ENCODE results near the gene PSMD2.

Gene PSMD2

DNA sequence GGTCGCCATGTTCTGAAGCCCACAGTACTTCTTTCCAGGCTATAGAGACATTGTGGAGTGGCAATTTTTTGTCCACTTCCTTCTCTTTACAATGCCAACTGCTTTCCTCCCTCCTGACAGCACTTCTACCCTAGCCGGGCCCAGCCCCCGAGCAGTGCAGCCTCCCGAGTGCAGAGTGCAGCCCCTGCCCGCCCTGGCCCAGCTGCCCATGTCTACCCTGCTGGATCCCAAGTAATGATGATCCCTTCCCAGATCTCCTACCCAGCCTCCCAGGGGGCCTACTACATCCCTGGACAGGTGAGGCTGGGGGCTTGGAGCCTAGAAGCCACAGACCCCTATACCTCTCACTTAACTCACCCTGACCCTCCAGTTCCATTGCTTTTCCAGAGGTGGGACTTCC lies 18.2 kb downstream of the PSMD2 start:
- no peak for DNase-seq (ENCODE audit: low spot score)

DNA sequence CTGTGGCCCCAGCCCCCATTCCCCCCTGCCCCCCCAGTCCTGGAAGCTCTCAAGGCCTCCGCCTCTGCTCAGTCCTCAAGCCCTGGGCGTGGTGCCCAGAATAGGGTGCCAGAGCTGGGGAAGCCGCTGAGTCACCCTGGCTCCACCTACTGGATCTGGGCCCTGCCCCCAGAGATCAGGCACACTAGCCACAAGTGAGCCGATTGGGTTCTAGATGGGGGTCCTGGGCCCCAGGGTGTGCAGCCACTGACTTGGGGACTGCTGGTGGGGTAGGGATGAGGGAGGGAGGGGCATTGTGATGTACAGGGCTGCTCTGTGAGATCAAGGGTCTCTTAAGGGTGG lies 21.0 kb downstream of the PSMD2 start:
- DNase-seq (ENCODE audit: low spot score) = peak; percentile 96

DNA sequence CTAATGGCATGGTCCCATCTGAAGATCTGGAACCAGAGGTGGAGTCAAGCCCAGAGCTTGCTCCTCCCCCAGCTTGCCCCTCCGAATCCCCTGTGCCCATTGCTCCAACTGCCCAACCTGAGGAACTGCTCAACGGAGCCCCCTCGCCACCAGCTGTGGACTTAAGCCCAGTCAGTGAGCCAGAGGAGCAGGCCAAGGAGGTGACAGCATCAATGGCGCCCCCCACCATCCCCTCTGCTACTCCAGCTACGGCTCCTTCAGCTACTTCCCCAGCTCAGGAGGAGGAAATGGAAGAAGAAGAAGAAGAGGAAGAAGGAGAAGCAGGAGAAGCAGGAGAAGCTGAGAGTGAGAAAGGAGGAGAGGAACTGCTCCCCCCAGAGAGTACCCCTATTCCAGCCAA lies 22.6 kb downstream of the PSMD2 start:
- no peak for DNase-seq (ENCODE audit: low spot score)

DNA sequence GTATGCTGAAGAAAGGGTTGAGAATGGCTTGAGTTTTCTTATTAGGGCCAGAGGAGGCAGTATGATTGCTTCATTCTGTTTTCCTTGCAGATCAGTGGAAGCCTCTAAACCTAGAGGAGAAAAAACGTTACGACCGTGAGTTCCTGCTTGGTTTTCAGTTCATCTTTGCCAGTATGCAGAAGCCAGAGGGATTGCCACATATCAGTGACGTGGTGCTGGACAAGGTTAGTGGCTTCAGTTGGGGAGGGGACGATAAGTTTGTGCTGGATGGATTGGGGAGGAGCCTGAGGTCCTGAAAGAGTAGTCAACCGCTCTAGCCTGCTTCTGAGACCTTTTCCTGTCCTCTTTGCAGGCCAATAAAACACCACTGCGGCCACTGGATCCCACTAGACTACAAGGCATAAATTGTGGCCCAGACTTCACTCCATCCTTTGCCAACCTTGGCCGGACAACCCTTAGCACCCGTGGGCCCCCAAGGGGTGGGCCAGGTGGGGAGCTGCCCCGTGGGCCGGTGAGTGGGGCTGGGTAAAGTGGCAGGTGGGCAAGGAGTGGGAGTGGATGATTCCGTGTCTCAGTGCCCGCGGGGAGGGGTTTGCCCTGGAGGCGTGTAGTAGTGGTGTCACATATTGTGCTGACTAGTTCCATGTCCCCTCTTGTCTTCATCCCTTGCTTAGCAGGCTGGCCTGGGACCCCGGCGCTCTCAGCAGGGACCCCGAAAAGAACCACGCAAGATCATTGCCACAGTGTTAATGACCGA lies 23.9 kb downstream of the PSMD2 start:
- DNase-seq (ENCODE audit: low spot score) = no peak

DNA sequence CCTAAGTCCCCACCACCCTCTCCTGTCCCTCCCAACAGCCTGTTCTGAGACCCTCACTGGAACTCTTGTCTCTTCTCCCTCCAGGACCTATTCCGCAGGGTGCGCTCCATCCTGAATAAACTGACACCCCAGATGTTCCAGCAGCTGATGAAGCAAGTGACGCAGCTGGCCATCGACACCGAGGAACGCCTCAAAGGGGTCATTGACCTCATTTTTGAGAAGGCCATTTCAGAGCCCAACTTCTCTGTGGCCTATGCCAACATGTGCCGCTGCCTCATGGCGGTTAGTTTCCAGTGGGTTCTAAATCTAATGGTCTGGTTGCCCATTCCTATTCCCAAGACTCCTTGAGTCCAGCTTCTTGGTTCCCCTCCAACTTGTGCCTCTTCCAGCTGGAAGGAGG lies 24.7 kb downstream of the PSMD2 start:
- no peak for DNase-seq (ENCODE audit: low spot score)

DNA sequence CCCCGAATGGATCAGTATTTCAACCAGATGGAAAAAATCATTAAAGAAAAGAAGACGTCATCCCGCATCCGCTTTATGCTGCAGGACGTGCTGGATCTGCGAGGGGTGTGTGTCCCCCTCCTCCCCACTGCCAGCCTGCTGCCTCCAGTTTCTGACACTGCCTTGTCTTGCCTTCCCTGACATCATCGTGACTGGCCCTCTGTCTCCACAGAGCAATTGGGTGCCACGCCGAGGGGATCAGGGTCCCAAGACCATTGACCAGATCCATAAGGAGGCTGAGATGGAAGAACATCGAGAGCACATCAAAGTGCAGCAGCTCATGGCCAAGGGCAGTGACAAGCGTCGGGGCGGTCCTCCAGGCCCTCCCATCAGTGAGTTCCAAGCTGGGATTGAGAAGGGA lies 26.2 kb downstream of the PSMD2 start:
- DNase-seq (ENCODE audit: low spot score) = no peak

DNA sequence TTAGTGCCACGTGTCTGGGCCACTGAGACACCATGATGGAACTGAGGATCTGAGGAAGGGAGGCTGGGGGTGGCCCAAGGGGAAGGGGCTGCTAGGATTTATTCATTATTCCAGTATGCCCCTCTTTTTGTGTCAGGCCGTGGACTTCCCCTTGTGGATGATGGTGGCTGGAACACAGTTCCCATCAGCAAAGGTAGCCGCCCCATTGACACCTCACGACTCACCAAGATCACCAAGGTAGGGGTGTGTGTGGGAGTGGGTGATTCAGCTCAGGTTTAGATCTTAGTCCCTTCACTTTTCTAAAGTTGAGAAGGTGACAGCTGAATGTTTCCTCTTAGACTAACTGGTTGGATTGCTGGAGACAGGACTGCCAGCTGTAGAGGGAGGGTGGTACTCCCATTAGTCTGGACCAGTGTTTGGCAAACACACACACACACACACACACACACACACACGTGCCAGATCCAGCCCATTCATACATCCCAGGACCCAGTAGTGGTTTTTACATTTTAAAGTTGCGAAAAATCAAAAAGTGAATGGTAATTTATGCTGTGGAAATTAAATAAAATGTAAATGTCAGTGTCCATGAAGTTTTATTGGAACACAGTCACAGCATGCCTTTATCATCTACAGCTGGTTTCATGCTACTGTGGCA lies 26.8 kb downstream of the PSMD2 start:
- DNase-seq (ENCODE audit: low spot score) = no peak

DNA sequence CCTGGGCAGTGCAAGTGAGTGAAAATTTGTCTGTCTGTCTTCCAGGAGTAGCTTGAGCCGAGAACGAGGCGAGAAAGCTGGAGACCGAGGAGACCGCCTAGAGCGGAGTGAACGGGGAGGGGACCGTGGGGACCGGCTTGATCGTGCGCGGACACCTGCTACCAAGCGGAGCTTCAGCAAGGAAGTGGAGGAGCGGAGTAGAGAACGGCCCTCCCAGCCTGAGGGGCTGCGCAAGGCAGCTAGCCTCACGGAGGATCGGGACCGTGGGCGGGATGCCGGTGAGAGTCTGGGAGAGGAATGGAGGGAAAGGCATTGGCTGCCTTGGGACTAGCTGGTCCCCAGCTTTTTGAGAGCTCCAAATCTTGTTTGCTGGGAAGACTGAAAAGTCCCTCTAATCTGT lies 28.1 kb downstream of the PSMD2 start:
- DNase-seq (ENCODE audit: low spot score) = no peak

DNA sequence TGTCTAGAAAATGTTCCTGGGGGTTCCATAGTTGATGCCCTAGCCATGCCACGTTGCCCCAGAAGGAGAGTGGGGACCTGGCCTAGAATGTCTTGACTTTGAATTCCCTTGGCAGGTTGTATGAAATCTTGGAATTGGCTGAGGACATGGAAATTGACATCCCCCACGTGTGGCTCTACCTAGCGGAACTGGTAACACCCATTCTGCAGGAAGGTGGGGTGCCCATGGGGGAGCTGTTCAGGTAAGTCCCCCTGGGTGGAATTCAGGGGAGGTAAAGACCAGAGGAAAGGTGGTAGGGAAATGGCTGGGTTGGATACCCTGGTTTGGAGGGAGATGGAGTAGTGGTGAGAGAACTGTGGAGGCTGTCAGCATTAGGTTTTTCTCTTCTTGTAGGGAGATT lies 29.5 kb downstream of the PSMD2 start:
- DNase-seq (ENCODE audit: low spot score) = no peak

DNA sequence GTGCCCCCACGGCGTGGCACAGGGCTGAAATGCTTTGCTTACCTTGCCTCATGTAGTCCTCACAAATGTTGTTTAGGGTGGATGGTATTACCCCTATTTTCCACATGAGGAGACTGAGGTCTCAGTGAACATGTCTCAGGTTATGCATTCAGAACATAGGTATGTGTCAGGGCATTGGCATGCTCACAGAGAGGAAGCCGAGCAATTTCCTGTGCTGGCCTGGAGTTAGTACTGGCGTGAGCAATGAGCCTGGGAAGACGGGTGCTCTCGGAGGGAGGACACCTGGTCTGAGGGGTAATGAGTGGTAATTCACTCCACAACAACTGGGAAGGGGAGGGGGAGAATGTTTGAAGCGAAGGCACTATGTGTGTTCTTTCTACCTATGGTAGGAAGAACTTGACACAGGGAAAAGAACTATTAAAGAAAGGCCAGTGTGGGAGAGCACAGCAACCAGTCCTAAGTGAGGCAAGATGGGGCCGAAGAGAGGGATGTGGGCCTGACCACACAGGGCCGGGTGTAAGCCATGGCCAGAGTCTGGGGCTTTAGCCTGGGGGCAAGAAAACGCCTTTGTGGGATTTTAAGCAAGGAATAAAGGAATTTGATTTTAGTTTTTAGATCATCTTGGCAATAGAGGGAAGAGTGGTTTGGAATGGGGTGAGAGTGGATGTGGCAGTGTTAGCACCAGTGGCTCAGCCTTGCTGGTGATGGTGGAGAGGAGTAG lies 33.5 kb downstream of the PSMD2 start:
- DNase-seq (ENCODE audit: low spot score) = no peak

DNA sequence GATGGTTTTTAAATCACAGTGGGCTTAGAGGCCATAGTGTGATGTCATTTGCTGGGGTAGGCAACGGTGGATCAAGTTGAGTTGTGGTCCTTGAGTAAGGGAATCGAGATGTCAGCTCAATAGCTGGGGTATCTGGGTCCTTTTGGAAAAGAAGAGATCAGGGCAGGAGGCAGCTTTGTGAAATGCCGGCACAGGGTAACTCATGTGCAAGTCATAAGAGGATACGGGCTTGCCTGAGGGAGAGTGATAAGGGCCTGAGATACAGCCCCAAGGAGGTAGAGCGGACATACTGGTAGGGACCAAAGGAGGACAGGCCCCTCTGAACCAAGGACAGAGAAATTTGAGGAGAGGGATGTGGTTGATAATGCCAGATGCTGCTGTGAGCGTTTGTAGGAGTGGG lies 34.1 kb downstream of the PSMD2 start:
- DNase-seq (ENCODE audit: low spot score) = no peak

DNA sequence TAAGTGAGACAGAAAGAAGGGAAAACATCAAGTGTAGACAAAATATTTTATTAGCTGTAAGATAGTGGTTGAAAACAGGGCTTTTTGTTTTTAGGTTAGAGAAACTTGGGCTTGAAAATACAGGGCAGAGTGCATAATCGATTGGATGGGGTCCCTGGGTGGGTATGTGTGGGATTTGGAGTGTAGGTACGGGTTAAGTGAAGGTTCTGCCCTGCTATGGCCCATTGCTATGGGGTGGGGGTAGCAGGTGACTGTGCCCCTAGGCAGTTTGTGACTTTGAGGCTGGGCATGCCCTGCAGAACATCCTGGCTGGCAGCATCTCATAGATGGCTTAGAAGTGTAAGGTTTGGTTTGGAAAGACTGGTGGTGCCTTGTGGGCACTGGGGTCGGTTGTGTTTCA lies 34.7 kb downstream of the PSMD2 start:
- DNase-seq (ENCODE audit: low spot score) = no peak

DNA sequence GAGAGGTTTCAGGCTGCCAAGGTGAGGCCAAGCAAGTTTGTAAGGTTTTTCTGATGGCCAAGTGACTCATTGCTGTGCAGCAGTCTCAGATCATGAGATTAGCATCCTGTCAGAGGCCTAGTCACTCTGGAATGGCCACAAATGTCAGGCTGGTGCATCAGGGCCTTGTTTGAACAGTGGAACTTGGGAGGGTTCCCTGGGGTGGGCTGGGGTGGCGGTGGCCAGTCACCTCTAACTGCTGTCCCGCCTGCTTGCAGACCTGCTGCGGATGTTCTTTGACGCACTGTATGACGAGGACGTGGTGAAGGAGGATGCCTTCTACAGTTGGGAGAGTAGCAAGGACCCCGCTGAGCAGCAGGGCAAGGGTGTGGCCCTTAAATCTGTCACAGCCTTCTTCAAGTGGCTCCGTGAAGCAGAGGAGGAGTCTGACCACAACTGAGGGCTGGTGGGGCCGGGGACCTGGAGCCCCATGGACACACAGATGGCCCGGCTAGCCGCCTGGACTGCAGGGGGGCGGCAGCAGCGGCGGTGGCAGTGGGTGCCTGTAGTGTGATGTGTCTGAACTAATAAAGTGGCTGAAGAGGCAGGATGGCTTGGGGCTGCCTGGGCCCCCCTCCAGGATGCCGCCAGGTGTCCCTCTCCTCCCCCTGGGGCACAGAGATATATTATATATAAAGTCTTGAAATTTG lies 35.6 kb downstream of the PSMD2 start:
- no peak for DNase-seq (ENCODE audit: low spot score)

DNA sequence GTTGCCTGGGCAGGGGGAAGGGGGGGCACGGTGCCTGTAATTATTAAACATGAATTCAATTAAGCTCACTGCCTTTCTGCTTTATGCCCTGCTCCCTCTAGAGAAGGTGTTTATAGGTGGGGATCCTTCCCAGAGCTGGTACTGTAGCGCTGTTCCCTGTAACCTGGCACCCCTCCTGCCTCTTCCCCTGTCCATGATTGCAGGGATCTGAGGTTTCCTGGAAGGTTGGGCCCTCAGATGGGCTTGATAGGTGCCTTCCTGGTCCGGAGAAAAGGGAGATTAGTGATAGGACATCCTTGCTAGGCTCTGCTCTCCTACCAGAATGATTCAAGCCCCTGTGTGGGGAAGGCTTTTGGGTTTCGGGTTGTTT lies 36.2 kb downstream of the PSMD2 start:
- DNase-seq (ENCODE audit: low spot score) = no peak

DNA sequence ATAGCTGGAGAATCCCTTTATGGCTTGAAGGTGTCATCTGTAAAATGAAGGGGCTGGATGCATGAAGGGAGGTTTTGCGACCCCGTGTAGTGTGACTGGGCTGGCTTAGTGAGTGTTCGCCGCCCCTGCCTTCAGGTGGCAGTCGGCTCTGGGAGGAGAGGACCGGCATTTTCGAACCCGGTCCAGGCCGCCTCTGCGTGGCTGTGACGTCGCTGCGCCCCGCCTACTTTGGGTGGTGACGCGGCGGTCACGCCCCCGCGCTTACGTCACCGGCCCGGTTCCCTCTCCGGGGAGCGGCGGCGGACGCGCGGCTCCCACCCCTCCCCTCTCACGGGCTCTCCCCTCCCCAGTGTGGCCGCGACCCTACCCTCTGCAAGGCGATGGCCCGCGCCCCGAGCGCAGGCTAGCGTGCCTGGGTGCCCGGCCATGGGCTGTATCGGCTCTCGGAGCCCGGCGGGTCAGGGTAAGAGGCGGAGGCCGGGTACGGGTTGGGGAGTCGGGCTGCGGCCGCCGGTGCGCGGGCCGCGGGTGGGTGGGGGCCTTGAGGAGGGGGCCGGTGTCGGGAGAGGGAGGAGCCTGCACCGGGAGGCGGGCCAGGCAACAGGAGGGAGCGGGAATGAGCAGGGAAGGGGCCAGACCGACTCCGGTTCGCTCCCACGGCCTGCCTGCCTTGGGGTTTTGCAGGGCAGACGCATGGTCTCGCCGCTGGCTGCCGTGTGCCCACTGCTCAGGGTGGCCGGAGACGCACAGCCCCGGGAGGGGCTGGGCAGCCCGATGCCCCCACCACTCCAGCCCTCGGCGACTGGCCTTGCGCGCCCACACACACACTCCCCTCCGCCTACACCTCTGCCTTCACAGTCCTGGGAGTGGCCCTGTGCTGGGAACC lies 36.9 kb downstream of the PSMD2 start:
- peak; percentile 86 for DNase-seq (ENCODE audit: low spot score)

DNA sequence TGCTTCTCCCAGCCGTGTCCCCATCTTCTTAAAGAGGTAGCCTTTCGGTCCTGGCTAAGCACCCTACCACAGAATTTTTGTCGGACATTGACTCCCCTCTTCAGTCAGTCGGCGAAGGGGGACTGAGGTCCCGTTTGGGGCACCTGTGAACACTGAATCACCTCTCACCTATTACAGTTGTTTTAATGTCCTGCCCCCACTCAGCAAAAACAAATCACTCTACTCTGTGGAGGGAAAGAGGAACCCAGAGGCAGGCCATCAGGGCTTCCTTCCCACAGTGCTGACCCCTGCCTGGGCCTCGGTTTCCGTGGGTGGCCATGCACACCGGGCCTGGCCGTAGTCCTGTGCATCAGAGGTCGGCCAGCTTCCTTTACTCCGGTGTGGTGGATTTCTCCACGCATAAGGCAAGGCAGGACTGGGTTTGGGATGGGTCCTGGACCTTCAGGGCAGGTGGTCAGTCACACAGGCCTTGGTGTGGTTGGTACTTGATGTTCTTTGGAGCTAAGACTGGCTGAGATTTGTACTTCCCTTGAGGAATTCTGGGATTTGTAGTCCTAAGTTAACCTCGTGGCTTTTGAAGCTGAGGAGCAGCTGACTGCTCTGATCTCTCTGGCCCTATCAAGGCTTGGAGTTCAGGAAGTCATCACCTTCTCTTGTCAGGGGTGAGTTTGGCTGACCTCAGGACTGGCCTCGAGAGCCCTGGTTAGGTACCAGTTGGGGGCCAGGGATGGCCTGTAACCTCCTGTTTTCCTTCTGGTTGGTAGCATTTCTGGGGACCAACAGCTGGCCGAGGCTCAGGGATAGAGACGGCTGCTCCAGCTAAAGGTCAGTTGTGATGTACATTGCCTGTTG lies 37.7 kb downstream of the PSMD2 start:
- DNase-seq (ENCODE audit: low spot score) = peak; percentile 85

DNA sequence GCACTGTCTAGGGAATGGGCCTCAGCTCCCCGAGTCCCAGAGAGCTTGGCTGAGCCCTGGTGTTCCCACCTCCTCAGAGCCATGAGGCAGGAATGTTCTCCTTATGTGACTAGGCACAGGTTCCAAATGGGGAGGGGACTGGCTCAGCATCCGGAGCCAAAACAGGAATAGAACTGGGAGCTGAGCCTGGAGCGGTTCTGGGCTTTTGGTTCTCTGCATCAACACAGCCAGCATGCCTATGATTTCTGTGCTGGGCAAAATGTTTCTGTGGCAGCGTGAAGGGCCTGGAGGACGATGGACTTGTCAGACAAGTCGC lies 38.3 kb downstream of the PSMD2 start, which contains the start of gene FAM131A:
Gene FAM131A, plus strand, starts transcription at position 202 of the 316 bp plus-strand sequence. Its CDS starts 31 bp downstream, at position 233.
- DNase-seq (ENCODE audit: low spot score) = peak; percentile 73

DNA sequence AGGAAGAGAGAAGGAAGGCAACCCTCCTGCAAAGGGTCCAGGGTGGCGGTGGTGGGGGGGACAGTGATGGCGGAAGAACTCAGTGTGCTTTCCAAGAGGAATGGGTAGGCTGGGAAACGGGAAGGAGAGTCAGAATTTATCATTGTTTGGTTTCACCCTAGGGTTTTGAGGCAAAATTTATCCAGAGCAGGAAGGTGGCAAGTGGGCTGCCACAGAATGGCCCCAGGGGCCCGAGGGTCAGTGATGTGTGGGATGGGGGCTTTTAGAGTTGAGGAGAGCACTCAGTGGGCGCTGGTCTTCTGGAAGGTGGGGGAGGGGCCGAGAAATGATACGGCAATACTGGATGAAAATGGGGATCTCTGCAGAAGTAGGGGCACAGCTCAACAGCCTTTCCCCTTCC lies 38.9 kb downstream of the PSMD2 start:
- no peak for DNase-seq (ENCODE audit: low spot score)

DNA sequence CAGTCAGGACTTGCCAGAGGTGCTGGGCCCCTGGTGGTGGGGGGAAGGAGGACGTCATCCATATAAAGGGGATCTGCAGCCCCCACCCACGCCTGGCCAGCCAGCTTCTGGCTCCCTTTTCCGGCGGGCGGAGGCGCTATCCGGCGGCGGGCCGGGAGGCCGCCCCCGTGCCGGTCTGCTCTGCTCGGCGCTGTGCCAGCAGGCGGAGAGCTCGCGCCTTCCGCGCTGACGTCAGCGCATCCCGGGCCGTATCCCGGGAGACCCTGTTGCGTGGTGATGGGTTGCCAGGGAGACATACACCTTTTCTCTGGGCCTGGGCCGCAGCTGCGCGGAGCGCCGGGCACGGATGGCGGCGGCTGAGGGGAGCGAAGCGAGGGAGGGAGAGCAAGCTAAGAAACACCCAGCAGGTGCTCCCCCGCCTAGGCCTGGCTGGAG lies 39.5 kb downstream of the PSMD2 start:
- DNase-seq (ENCODE audit: low spot score) = peak; percentile 74

DNA sequence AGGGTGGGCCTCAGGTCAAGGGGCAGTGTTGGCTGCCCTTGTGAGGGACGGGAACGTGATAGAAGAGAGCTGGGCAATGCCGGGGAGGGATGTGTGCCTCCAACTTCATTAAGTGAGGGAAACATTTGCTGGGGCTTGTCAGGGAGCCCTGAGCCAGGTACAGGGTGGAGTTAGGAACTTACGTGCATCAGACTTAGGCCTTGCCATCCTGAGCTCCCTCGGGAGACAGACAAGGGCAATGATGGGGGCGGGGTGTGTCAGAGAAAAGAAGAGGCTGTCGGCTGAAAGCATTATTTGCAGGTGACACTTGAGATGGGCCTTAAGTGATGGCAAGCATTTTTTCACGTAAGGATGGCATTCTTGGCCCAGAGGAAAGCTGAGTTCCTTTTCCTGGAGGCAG lies 40.0 kb downstream of the PSMD2 start:
- DNase-seq (ENCODE audit: low spot score) = no peak

All from globus pallidus (tissue), 1 donor.